Measurements from ENCODE around the gene UQCR10. TPM values are rescaled to one million over a fixed set of nuclear protein-coding genes. Genes with fewer than 3 reads are reported as not detected.

UQCR10 gene
- total RNA-seq, 3 donors from 2014 or later (not counting 1 experiment from before 2014, with no cell fraction given): 33.6 to 40.8 (median 35.4) TPM

DNA sequence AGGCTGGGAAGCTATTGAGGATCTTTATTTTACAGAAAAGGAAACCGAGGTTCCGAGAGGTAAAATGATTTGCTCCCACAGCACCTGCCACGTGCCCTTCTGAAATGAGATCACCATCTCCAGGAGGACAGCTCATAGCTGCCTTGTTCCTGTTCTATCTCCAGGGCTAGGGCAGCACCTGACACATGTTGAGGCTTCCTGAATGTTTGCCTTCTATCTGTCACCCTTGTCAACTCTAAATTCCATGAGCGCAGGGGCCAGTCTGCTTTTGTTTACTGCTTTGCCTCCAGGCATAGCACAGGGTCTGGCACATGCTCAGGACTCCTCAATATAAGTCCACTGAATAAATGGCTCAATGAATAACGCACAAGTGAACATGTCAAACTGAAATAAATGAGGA is 46.8 kb downstream of the UQCR10 start:
- Histone ChIP-seq H3K4me3 (ENCODE audit: low read length) (no peak overlapping the region), H3K27ac (ENCODE audit: low read length) (no peak overlapping the region), H3K4me1 (ENCODE audit: control insufficient read depth, insufficient read depth, low read length) (no peaks in the 10 kb centered on the region), H3K27me3 (ENCODE audit: control insufficient read depth, insufficient read depth, low read length) (no peaks in the 10 kb centered on the region), H3K36me3 (ENCODE audit: control insufficient read depth, insufficient read depth, low read length) (peaks cover 81% of the 10 kb centered on the region), H3K9me3 (ENCODE audit: control insufficient read depth, insufficient read depth, low read length) (no peaks in the 10 kb centered on the region)
- Mint-ChIP-seq H3K27ac (no peak overlapping the region), H3K4me3 (no peak overlapping the region), H3K4me1 (peaks cover 0 to 5% of the 10 kb centered on the region in 2 donors), H3K36me3 (peaks cover 25% of the 10 kb centered on the region), H3K9me3 (no peaks in the 10 kb centered on the region), H3K27me3 (ENCODE audit: low read depth in 2 of 2) (no peaks in the 10 kb centered on the region)
- DNase-seq: no peak
- ATAC-seq: no peak
- no peak for TF ChIP-seq CTCF (IDR thresholded peaks at IDR 0.05)
- WGBS (ENCODE audit: insufficient coverage): 88% methylated on average over 5 of the region's 5 CpGs
- intact Hi-C loops (cut with micrococcal nuclease): no loop called here

GRCh38 chr22:29815580-29815979 is 48.4 kb downstream of the UQCR10 start:
- no peak overlapping the region for H3K27ac Mint-ChIP-seq
- intact Hi-C loops (cut with micrococcal nuclease): no loop called here
- TF ChIP-seq CTCF (IDR thresholded peaks at IDR 0.05): no peak
- Histone ChIP-seq H3K36me3 (ENCODE audit: control insufficient read depth, insufficient read depth, low read length) (peaks cover 83% of the 10 kb centered on the region), H3K4me1 (ENCODE audit: control insufficient read depth, insufficient read depth, low read length) (no peaks in the 10 kb centered on the region), H3K9me3 (ENCODE audit: control insufficient read depth, insufficient read depth, low read length) (no peaks in the 10 kb centered on the region), H3K27ac (ENCODE audit: low read length) (no peak overlapping the region), H3K4me3 (ENCODE audit: low read length) (no peak overlapping the region), H3K27me3 (ENCODE audit: control insufficient read depth, insufficient read depth, low read length) (no peaks in the 10 kb centered on the region)
- ATAC-seq (no peak), DNase-seq (no peak)
- H3K36me3 Mint-ChIP-seq: peaks cover 25% of the 10 kb centered on the region
- WGBS (ENCODE audit: insufficient coverage): 99% methylated on average over 3 of the region's 4 CpGs
- H3K27me3 Mint-ChIP-seq (ENCODE audit: low read depth in 2 of 2): no peaks in the 10 kb centered on the region
- H3K4me1 Mint-ChIP-seq: no peaks in the 10 kb centered on the region
- no peaks in the 10 kb centered on the region for H3K9me3 Mint-ChIP-seq
- H3K4me3 Mint-ChIP-seq: no peak overlapping the region

DNA sequence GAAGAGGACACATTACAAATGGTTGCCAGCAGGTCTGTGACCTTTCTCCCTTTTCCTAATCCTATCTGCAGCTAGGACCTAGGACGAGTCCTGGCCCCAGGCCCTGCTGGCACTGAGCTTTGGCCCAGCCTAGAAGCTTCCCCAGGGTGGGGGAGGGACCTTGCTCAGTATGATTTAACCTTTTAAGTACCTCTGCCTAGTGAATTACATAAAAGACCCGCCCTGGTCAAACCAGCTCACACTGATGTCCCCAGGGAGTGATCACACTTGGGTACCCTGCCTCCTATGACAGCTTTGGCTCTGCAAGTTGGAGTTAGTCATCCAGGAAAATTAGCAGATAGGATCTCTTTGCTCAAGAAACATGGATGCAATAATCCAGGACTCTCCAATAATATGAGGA is 49.0 kb downstream of the UQCR10 start:
- Mint-ChIP-seq H3K9me3 (no peaks in the 10 kb centered on the region), H3K27ac (no peak overlapping the region), H3K4me1 (no peaks in the 10 kb centered on the region), H3K36me3 (peaks cover 22% of the 10 kb centered on the region), H3K27me3 (ENCODE audit: low read depth in 2 of 2) (no peaks in the 10 kb centered on the region), H3K4me3 (no peak overlapping the region)
- Histone ChIP-seq H3K27me3 (ENCODE audit: control insufficient read depth, insufficient read depth, low read length) (no peaks in the 10 kb centered on the region), H3K36me3 (ENCODE audit: control insufficient read depth, insufficient read depth, low read length) (peaks cover 85% of the 10 kb centered on the region), H3K9me3 (ENCODE audit: control insufficient read depth, insufficient read depth, low read length) (no peaks in the 10 kb centered on the region), H3K4me1 (ENCODE audit: control insufficient read depth, insufficient read depth, low read length) (no peaks in the 10 kb centered on the region), H3K4me3 (ENCODE audit: low read length) (no peak overlapping the region), H3K27ac (ENCODE audit: low read length) (no peak overlapping the region)
- no peak for DNase-seq
- TF ChIP-seq CTCF (IDR thresholded peaks at IDR 0.05): no peak
- intact Hi-C loops (cut with micrococcal nuclease): no loop called here
- WGBS (ENCODE audit: insufficient coverage): 93% methylated on average over 2 of the region's 2 CpGs
- no peak for ATAC-seq

DNA sequence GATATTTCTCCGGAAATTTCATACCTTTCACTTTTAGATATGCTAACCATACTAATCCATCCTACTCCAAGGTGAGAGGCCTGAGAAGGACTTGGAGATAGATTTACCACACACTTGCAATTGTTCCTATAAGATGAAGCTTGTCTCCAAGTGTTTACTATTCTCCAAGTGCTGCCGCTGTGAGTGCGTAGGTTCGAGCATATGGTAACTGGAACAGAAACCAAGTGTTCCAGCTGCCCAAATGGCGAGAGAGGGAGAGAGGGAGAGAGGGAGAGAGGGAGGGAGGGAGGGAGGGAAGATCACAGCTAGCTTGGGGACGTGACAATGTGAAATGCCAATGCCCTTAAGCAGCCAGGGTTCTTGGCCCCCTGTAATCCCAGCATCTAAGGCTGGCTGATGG is 49.4 kb downstream of the UQCR10 start:
- H3K36me3 Mint-ChIP-seq: peaks cover 18% of the 10 kb centered on the region
- H3K27ac Mint-ChIP-seq: no peak overlapping the region
- Histone ChIP-seq H3K36me3 (ENCODE audit: control insufficient read depth, insufficient read depth, low read length) (peaks cover 85% of the 10 kb centered on the region), H3K4me3 (ENCODE audit: low read length) (no peak overlapping the region), H3K9me3 (ENCODE audit: control insufficient read depth, insufficient read depth, low read length) (no peaks in the 10 kb centered on the region), H3K27ac (ENCODE audit: low read length) (no peak overlapping the region), H3K4me1 (ENCODE audit: control insufficient read depth, insufficient read depth, low read length) (no peaks in the 10 kb centered on the region), H3K27me3 (ENCODE audit: control insufficient read depth, insufficient read depth, low read length) (no peaks in the 10 kb centered on the region)
- no peak for ATAC-seq
- no peaks in the 10 kb centered on the region for H3K27me3 Mint-ChIP-seq (ENCODE audit: low read depth in 2 of 2)
- H3K9me3 Mint-ChIP-seq: no peaks in the 10 kb centered on the region
- no peak for DNase-seq
- H3K4me1 Mint-ChIP-seq: no peaks in the 10 kb centered on the region
- TF ChIP-seq CTCF (IDR thresholded peaks at IDR 0.05): no peak
- intact Hi-C loops (cut with micrococcal nuclease): no loop called here
- H3K4me3 Mint-ChIP-seq: no peak overlapping the region
- WGBS (ENCODE audit: insufficient coverage): 96% methylated on average over 5 of the region's 6 CpGs
